Measurements from ENCODE around the gene ADO.

The ADO gene

DNA sequence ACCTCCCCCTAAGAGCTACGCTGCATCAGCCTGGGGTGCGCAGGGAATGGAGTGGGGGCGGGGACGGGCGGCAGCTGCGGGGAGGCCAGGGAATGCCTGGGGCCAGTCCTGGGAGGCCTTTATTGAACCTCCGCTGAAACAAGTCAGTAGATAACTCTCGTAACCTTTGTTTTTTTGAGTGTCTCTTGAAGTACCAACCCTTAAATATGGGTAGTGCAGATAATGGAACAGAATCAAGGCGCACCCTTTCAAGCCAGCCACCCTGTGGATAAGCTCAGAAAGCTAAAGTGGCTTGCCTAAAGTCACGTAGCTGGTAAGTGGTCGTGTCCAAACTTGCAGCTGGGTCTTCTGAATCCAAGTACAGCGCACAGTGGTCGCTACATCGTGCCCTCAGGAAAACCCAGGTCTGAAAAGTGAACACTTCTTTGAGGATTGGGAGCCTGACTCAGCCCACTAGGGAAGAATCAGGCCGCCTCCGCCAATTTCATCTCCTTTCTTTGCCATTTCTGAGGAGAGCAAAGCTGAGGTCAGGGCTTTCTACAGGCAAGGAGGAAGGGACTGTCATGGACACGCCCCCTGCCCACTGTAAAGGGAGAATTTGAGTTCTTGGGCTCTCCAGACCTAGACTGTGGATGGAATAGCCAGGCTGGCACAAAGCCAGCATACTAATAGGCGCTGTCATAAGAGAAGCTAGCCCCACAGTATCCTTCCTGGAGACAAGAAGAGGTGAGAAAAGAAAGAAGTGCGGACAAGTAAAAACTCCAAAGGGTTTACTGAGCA is 14.8 kb downstream of the ADO start:
- DNase-seq, result no peak

DNA sequence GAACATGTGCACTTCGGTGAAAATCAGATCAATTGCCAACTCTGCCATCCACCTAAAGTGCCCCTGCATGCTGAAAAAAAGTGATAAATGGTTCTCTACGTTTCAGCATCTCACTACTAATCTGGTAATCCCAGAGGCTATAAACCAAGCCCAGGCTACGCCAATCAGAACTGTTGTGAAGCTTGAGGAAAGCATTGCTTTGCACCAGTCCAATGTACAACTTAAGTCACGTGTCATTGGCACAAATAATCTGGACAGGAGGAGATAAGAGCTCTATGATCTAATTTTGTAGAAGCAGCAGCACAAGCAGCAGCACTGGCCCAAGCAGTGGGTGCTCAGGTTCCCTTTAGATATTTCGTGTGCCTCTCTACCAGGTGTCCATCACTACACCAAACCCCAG is 16.1 kb downstream of the ADO start:
- DNase-seq, result no peak

DNA sequence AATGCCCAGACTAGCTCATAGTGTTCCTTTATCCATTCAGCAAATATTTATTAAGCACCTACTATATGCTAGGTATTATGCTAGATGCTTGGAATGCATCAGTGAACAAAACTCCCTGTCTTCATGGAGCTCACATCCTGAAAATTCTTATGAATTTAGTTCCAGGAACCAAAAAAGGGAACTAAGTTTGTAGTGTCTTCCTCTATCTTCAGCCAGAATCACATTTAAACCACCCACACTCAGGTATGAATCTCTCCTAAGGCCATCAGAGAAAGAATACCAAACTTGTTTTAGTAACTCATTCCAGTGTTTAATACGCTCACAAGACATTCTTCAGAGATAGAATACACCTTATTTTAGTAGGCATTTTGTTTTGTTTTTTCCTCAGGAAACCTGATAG is 21.8 kb downstream of the ADO start:
- DNase-seq, result no peak

DNA sequence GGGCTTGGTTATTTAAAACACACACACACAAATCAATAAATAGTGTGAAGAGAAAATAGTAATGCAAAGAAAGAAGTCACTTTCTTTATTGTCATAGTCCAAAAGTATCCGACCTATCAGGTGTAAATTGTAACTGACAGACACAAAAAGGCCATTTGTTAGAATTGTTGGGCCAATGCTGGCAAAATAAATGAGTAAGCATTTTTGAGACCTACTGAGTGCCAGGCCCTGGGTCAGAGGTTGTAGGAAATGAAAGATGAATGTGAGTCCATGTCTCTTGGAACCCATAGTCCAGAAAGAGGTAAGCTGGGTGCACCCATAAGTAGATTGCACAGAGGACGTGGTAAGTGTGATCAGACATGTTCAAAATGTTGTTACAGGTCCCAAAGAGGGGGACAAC is 25.1 kb downstream of the ADO start:
- DNase-seq, result no peak

DNA sequence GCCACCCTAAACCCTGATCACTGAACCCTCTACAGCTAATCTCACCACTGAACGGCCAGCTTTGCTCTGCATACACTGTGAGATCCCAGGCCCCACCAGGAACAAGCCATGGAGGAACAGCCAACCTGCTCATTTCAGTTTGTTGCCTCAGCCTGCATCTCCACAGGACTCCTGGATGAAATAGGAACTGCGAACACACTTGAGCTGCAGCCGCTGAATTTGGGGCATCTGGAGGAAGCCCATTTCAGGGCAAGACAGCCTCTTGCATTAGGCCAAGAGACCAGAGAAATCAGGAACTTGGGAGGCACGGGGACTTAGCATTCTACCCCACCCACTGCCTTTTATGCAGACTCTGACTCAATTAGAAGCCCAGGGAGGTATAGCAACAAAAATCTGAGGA is 26.2 kb downstream of the ADO start:
- no peak for DNase-seq

DNA sequence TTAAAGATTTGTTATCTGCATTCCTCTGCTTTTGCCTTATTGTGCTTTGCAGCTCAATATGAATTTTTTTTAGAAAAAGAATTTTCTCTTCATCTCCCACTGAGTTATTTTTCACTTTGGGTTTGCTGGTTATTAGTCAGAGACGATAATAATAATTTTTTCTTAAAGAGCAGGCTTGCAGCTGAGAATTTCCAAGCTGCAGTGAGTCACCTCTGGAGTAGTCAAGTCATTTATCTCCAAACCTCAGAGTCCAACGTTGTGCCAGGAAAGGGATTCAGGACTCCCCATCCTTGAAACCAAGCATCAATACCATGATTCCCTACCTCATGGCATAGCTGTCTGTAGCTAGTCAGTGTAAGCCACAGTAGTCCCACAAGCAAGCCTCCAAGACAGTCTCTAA is 26.8 kb downstream of the ADO start:
- DNase-seq, result no peak

DNA sequence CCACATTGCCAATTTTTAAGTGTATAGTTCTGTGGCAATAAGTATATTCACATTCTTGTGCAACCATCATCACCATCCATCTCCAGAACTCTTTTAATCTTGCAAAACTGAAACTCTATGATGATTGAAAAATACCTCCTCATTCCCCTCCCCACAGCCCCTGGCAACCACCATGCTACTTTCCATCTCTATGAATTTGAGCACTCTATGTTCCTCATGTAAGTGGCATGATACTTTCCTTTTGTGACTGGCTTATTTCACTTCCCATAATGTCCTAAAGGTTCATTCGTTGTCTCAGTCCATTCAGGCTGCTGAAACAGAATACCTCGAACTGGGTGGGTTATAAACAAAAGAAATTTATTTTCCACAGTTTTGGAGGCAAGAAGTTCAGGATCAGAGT is 35.1 kb downstream of the ADO start:
- no peak for DNase-seq

DNA sequence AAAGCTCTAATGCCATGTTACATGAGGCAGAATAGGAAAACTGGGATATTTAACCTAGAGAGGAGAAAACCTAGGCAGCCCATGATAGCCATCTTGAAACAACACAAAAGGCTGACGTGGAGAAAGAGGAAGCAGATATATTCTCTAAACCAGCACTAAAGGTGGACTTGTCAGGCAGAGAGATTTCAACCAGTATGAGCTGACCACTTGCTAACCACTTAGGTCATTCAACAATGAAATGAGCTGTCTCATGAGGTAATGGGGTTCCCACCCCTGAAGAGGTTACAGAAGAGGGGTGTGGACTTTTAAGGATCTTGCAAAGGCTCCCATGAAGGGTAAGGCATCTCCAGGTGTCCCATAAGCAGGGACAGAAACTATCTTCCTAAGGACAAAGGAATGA is 38.5 kb downstream of the ADO start:
- no peak for DNase-seq

DNA sequence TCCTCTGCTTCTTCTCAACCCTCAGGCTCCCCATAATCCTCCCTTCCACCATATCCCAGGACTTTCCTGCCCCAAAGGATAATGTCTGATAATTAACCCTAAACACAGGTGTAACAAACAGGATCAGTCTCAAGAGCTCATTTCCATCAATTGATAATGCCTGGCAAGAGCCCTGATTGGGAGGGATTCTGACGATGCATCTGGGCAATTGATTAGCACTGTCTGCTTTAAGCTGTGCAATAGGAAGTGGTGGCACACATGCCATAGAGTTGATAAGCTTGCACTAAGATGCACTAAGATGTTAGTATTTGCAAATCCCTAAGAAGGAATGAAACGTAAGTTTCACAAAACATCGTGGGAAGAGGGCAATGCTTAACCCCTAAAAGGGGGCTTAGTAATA is 39.1 kb downstream of the ADO start:
- no peak for DNase-seq

DNA sequence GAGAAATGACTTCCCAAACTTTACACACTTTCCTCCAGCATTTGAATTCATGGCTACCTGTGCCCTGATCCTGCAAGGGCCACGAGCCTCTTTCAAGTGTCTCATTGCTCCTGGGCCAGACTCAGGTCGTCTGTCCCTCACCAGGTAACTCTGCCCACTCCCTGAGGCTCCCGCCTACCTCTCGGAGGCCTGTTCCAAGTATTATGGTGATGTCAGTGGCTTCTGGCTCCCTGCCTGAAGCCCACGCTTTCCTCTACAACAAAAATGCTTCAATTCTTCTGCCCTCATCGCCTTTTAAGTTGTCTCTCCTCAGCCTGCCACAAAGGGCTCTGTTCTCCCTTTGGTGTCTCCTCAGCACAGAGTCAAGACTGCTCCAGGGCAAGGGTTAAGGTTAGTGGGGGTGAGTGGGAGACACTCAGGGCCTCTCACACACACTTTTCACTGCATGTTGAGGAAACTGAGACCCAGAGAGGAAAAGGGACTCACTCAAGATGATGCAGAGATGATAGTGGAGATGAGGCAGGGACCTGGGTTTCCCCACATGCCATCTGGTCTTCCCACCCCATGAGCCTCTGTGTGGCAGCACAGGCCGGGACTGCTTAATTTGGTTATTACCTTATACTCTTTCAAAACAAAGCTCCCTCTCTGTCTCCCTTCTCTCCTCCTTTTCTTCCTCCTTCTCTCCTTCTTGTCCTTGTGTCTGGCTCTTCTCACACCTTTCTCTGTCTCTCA is 39.9 kb downstream of the ADO start:
- DNase-seq, result no peak

DNA sequence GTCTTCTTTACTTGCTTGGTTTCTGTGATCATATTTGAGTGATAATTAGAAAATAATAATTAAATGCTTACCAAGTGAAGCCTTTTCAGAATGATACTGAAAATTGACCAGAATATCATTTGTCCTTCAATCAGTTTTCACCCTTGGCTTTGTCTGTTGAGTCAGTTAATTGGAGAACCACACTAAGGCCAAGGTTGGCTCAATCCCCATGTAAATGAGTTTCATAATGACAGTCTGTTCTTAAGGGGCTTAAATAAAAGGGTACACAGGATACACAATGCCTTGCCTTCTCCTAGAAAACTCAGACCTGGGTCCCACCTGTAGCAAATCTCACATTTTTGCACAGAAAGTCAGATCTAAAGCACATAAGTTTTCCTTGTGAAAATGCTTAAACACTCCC is 42.9 kb downstream of the ADO start:
- no peak for DNase-seq

DNA sequence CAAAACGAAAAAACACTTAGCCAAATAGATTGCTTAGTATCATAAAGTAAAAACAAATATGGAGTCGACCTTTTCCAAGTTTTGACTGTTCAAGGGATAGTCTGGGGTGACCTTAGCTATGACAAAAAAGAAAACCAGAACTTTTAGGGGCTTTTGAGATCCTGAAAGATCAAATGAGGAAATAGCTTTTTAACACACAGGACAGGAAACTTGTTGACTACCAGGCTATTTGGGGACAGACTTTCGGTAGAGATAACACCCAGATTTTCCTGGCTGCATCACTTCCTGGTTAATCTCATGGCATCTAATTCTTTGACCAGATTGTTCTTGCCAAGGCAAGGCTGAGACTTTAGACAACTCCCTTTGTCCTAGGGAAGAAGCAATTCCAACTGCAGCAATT is 46.1 kb downstream of the ADO start:
- no peak for DNase-seq

DNA sequence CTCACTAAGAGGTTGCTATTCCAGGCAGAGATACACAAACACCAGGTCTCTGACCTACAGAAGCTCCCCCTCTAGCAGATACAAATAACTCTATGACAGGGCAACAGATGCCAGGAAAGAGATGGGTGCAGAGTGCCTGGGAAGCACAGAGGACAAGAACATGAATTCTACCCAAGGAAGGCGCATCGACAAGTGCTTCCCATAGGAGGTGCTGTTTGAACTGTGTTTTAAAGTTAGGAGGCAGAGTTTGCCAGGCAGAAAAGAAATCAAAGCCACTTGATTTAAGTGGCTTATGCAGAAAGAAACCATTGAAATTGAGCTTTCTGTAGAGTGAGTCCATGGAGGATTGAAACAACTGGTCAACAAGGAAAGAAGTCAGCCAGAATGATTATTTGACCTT is 46.9 kb downstream of the ADO start:
- no peak for DNase-seq

DNA sequence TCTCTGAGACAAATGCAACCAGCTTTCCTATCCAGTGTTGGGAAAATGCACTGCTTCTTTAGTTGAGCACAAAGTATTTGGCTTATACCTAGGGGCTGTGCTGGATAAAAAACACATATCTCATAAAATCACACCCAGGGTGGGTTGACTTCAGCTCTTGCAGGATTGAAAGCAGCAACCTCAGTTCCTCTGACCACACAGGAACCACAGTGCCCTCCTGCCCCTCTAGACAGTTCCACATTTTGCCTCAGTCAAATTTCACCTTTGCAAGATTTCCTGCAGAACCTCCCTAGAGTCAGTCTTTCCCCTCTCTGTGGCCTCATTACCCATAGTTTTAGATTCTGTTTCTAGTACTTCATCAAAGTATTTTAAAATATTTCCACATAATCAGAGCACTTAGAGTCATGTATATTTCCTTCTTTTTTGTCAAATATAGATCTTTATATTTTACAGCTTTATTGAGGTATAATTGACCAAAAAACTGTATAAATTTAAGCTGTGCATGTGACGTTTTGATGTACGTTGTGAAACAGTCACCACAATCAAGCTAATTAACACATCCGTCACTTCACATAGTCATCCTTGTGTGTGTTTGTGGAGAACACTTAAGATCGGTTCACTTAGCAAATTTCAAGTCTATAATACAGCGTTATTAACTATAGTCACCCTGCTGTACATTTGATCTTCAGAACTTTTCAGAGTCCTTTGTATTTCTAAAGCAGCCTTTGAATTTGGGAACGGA is 48.6 kb downstream of the ADO start:
- DNase-seq, result no peak

DNA sequence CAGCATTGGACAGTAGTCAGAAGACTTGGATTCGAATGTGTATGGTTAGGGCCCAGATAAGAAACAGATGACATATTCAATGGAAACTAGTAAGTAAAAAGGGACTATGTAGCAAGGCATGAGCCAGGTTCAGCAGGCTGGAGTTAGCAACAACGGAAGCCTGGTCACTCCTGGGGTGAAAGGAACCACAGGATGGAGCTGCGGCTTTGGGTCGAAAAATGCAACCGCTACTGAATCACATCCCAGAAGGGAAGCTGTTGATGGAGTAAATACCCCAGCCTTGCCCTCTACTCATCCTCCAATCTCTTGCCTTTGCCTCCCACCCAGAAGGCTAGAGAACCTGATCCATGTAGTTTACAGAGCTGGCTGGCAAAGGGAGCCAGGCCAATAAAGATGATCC is 49.2 kb downstream of the ADO start:
- no peak for DNase-seq

DNA sequence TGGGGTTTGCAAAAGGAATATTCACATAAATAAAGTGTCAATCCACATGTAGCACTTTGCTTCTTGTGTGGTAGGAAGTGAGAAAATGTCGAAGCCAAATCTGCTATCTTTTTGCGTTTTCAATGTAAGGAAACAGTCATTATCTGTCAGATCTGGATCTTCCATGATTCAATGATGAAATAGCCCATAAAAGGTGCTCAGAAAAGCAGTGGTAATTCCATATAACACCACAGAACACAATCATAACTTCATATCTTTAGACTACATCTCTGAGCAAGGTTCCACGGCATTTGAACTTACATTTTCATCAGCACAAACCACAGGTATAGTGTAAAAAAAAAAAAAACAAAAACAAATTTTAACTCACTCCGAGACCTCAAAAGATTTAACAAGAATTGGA is 51.5 kb downstream of the ADO start:
- no peak for DNase-seq
